ENCODE data around the gene SERPIND1. TPM values are rescaled to one million over a fixed set of nuclear protein-coding genes. Genes with fewer than 3 reads are reported as not detected.
A peak's percentile ranks its signal among the peaks of the same experiment; 100 is the strongest.

Gene SERPIND1
- polyA plus RNA-seq, 3 donors, result not detected

GRCh38 chr22:20779818-20780158 lies 5.9 kb downstream of the SERPIND1 start:
- intact Hi-C loops (cut with micrococcal nuclease), result no loop called here
- H3K9ac ChIP-seq (ENCODE audit: insufficient read depth, low read length, poor library complexity, severe bottlenecking), result no peak overlapping the region
- no peak for TF ChIP-seq CTCF (IDR thresholded peaks at IDR 0.05)
- H3K27ac ChIP-seq (ENCODE audit: low read depth in 1 of 2, low read length in 2 of 2), result no peak overlapping the region
- no peak overlapping the region for H3K27ac Mint-ChIP-seq
- WGBS (ENCODE audit: insufficient coverage), result 83% methylated on average over 1 of the region's 5 CpGs
- no peaks in the 10 kb centered on the region for H3K27me3 ChIP-seq (ENCODE audit: control insufficient read depth in 2 of 2, insufficient read depth in 2 of 2, low read length in 2 of 2)
- H3K36me3 ChIP-seq (replicated peaks in 1 of 2; ENCODE audit: control insufficient read depth in 1 of 2, insufficient read depth in 2 of 2, low read length in 2 of 2), result peaks cover 35 to 93% of the 10 kb centered on the region in 2 donors
- peaks cover 5% of the 10 kb centered on the region for H3K4me1 Mint-ChIP-seq
- no peak overlapping the region for H3K4me2 ChIP-seq (replicated peaks; ENCODE audit: extremely low read depth, low read length, poor library complexity, severe bottlenecking)
- H3K4me3 ChIP-seq (replicated peaks in 1 of 3; ENCODE audit: low read depth in 2 of 3, low read length in 3 of 3), result no peak overlapping the region
- H3K4me3 Mint-ChIP-seq, result no peak overlapping the region
- H3K79me2 ChIP-seq (ENCODE audit: insufficient read depth, low read length), result no peaks in the 10 kb centered on the region
- peaks cover 0 to 5% of the 10 kb centered on the region in 2 donors for H3K4me1 ChIP-seq (ENCODE audit: control insufficient read depth in 1 of 2, insufficient read depth in 2 of 2, low read length in 2 of 2)
- H3K9me3 Mint-ChIP-seq, result no peaks in the 10 kb centered on the region
- H3K27me3 Mint-ChIP-seq (ENCODE audit: low read depth in 3 of 3), result peaks cover 0 to 2% (median 0%) of the 10 kb centered on the region in 3 donors
- DNase-seq, result no peak
- peaks cover 47 to 79% of the 10 kb centered on the region in 2 donors for H3K36me3 Mint-ChIP-seq
- H3K9me3 ChIP-seq (replicated peaks in 1 of 2; ENCODE audit: control insufficient read depth in 1 of 2, insufficient read depth in 1 of 2, low read length in 2 of 2), result no peaks in the 10 kb centered on the region
- H2AFZ ChIP-seq (ENCODE audit: insufficient read depth, low read depth, low read length, poor library complexity, severe bottlenecking), result no peak overlapping the region
- peaks cover 9% of the 10 kb centered on the region for H4K20me1 ChIP-seq (ENCODE audit: insufficient read depth, low read length)

DNA sequence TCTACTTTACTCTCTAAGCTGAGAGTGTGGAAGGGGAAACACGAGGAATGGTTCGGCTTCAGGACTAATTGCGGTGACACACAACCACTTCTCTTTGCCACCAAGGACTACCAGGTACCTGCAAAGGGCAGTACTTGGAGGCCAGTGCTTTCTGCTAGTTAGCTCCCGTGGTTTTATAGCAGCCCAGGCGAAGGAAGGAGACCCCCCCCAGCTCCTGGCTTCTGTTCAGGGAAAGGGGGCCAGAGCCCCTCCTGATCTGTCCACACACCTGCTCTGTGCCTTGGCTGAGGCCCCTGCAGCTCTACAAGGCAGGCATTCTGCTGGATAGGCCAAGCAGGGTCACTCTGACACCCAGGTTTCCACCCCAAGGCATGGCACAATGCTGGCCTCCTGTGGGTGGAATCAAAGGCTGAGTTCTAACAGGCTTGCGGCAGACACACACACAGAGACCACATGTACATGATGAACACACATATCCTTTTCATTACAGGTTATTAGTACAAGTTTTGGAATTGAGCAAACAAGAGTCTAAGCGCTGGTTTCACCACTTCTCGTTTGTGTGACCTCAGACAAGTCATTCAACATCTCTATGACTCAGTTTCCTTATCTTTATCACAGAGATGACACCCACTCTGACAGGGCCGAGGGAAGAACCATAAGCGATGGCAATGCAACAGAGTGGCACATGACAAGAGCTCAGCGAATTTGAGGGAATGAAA lies 7.5 kb downstream of the SERPIND1 start:
- TF ChIP-seq CTCF (IDR thresholded peaks at IDR 0.05), result no peak
- DNase-seq, result peak in 1 of 3 donors; percentile 27
- Histone ChIP-seq H3K27ac (ENCODE audit: low read depth in 1 of 2, low read length in 2 of 2) (no peak overlapping the region), H2AFZ (ENCODE audit: insufficient read depth, low read depth, low read length, poor library complexity, severe bottlenecking) (no peak overlapping the region), H3K9ac (ENCODE audit: insufficient read depth, low read length, poor library complexity, severe bottlenecking) (no peak overlapping the region), H3K4me1 (ENCODE audit: control insufficient read depth in 1 of 2, insufficient read depth in 2 of 2, low read length in 2 of 2) (peaks cover 0 to 5% of the 10 kb centered on the region in 2 donors), H3K4me2 (replicated peaks; ENCODE audit: extremely low read depth, low read length, poor library complexity, severe bottlenecking) (no peak overlapping the region), H3K36me3 (replicated peaks in 1 of 2; ENCODE audit: control insufficient read depth in 1 of 2, insufficient read depth in 2 of 2, low read length in 2 of 2) (peaks cover 39 to 92% of the 10 kb centered on the region in 2 donors), H3K79me2 (ENCODE audit: insufficient read depth, low read length) (no peaks in the 10 kb centered on the region), H3K4me3 (replicated peaks in 1 of 3; ENCODE audit: low read depth in 2 of 3, low read length in 3 of 3) (no peak overlapping the region), H4K20me1 (ENCODE audit: insufficient read depth, low read length) (peaks cover 9% of the 10 kb centered on the region), H3K27me3 (ENCODE audit: control insufficient read depth in 2 of 2, insufficient read depth in 2 of 2, low read length in 2 of 2) (no peaks in the 10 kb centered on the region), H3K9me3 (replicated peaks in 1 of 2; ENCODE audit: control insufficient read depth in 1 of 2, insufficient read depth in 1 of 2, low read length in 2 of 2) (no peaks in the 10 kb centered on the region)
- Mint-ChIP-seq H3K36me3 (peaks cover 50 to 83% of the 10 kb centered on the region in 2 donors), H3K4me1 (peaks cover 5% of the 10 kb centered on the region), H3K4me3 (no peak overlapping the region), H3K27ac (peak overlapping the region in 1 of 7 donors; percentile 54), H3K27me3 (ENCODE audit: low read depth in 3 of 3) (peaks cover 0 to 2% (median 0%) of the 10 kb centered on the region in 3 donors), H3K9me3 (no peaks in the 10 kb centered on the region)
- WGBS (ENCODE audit: insufficient coverage), result 72% methylated on average over 4 of the region's 11 CpGs
- intact Hi-C loops (cut with micrococcal nuclease), result no loop called here

Data from CD14-positive monocyte (primary cell).